ENCODE data around the gene PARD3.

- TF ChIP-seq CTCF (conservative IDR thresholded peaks at IDR 0.05; ENCODE audit: low read depth, low read length) (no peak), EZH2 (IDR thresholded peaks at IDR 0.05; ENCODE audit: low read length, unreplicated experiment) (no peak), EZH2phosphoT487 (IDR thresholded peaks at IDR 0.05; ENCODE audit: borderline replicate concordance, low read length) (no peak)
Measured at GRCh38 chr10:34403512-34403911, 411.6 kb downstream of the PARD3 start.
